ENCODE results near the gene PNMT.

PNMT gene

GRCh38 chr17:39635614-39636176, 32.6 kb upstream of the PNMT start:
- H3K4me3 ChIP-seq (ENCODE audit: low read length) = no peak overlapping the region
- no peak for TF ChIP-seq CTCF (conservative IDR thresholded peaks at IDR 0.05; ENCODE audit: low read length)
- DNase-seq (ENCODE audit: low read depth) = no peak

- peak overlapping the region; percentile 94 for H3K4me3 ChIP-seq (ENCODE audit: low read length)
- TF ChIP-seq CTCF (conservative IDR thresholded peaks at IDR 0.05; ENCODE audit: low read length) = no peak
- DNase-seq (ENCODE audit: low read depth) = no peak
Measured at GRCh38 chr17:39636587-39636926, 31.7 kb upstream of the PNMT start.

- peak within 1 kb of the TSS; percentile 94 for H3K4me3 ChIP-seq (ENCODE audit: low read length)
- no peak for TF ChIP-seq CTCF (conservative IDR thresholded peaks at IDR 0.05; ENCODE audit: low read length)
- peak; percentile 89 for DNase-seq (ENCODE audit: low read depth)
Measured at GRCh38 chr17:39636927-39637736, 31.1 kb upstream of the PNMT start, which contains the start of gene STARD3. Gene STARD3 (plus strand): TSS chr17:39637144. CDS start chr17:39653532, 16,388 bp downstream.

- no peak for TF ChIP-seq CTCF (conservative IDR thresholded peaks at IDR 0.05; ENCODE audit: low read length)
- no peak for DNase-seq (ENCODE audit: low read depth)
- H3K4me3 ChIP-seq (ENCODE audit: low read length) = peak overlapping the region; percentile 94
Measured at GRCh38 chr17:39638317-39638716, 29.9 kb upstream of the PNMT start.

GRCh38 chr17:39639043-39639442, 29.2 kb upstream of the PNMT start:
- no peak for DNase-seq (ENCODE audit: low read depth)
- no peak for TF ChIP-seq CTCF (conservative IDR thresholded peaks at IDR 0.05; ENCODE audit: low read length)
- no peak overlapping the region for H3K4me3 ChIP-seq (ENCODE audit: low read length)

- DNase-seq (ENCODE audit: low read depth) = no peak
- H3K4me3 ChIP-seq (ENCODE audit: low read length) = no peak overlapping the region
- no peak for TF ChIP-seq CTCF (conservative IDR thresholded peaks at IDR 0.05; ENCODE audit: low read length)
Measured at GRCh38 chr17:39639566-39640458, 28.4 kb upstream of the PNMT start.
